ENCODE data around the gene TAOK3.
"Not testable (repeated sequence)": the region's sequence is repeated elsewhere in the genome, so short reads cannot be mapped to it uniquely, and the experiment has no call there.

TAOK3 gene

DNA sequence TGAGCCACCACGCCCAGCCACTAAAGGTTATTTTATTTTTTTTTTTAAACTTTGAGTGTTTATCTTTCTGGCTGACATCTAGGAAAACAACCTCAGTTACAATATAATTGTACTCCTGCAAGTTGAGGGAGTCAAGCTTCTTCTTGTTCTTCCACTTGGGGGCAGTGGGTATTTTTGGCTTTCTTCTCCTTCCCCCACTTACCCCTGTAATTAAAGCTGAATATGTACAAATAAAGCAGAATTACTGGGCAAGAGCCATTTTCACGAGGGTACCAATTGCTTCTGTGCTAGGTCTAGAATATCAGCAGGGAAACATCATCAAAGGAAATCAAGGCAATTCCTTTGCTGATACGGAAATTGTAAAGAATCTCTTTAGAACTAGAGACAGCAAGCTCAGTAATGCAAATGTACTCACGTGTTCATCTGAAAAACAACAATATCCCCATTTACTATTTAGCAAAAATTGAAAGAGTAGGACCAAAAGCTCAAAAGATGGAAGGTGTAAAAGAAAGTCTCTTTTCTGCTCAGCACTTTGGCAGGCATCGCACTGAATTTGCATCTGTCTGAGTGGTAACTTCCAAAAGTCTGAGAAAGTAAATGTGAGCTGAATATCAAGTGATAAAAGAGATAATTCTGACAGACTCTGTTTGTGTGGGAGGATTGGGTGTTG, 72.8 kb downstream of the TAOK3 start:
- DNase-seq (ENCODE audit: low spot score): no peak

- no peak for DNase-seq (ENCODE audit: low spot score)
These were observed 75.4 kb downstream of the TAOK3 start for GRCh38 chr12:118297284-118297683.

GRCh38 chr12:118292836-118293235, 79.9 kb downstream of the TAOK3 start:
- DNase-seq (ENCODE audit: low spot score): no peak

GRCh38 chr12:118290130-118290529, 82.6 kb downstream of the TAOK3 start:
- DNase-seq (ENCODE audit: low spot score): peak; percentile 17

DNA sequence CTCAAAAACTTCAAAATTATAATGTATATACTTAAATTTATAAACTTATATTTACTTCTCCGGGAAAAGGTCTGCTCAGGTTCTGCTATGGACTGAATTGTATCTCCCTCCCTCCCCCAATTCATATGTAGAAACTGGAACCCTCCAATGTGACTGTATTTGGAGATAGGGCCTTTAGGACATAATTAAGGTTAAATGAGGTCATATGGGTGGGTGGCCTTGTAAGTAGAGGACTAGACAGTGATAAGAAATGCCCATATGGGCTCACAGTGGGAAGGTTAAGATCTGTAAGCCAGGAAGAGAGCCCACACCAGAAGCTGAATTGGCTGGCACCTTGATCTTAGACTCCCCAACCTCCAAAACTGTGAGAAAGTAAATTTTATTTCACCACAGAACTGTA, 84.5 kb downstream of the TAOK3 start:
- DNase-seq (ENCODE audit: low spot score): no peak

DNA sequence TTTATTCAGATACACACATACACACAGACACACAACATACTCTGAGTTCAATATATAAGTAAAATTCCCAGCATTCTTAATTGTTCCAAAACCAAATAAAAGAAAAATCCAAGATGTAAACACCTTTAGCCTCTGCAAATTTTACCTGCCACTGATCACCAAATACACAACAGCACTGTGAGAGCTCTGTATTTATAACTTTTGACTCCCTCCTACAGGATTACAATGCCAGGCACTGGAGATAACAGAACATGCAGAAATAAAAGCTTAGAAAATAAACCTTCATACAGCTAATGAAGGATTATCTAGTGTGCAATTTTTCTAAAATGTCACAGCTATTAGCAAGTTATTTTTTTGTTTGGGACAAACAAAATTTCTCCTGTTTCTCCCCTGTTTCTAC, 85.0 kb downstream of the TAOK3 start:
- DNase-seq (ENCODE audit: low spot score): no peak

- no peak for DNase-seq (ENCODE audit: low spot score)
These were observed 89.9 kb downstream of the TAOK3 start for GRCh38 chr12:118282767-118283166.

- not testable (repeated sequence) for DNase-seq (ENCODE audit: low spot score)
These were observed 94.4 kb downstream of the TAOK3 start for GRCh38 chr12:118278288-118278687.

DNA sequence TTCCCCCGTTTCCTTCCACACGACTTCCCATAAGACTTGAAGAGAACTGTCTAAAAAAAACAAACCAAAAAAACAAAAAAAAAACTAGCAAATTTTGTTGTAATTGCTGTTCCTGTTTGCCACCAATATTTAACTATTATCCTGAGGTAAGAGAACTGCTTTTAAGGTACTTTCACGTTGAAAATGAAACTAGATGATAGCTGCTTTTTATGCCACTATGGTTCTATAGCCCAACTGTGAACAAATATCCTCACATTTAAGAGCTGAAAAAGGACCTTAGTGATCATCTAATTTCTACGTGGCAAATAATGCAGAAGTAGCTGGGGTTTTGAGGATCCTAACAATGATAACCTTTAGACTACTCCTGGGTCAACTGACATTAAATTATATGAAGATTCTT, 98.6 kb downstream of the TAOK3 start:
- DNase-seq (ENCODE audit: low spot score): no peak

- DNase-seq (ENCODE audit: low spot score): no peak
These were observed 100.8 kb downstream of the TAOK3 start for GRCh38 chr12:118271770-118272417.

GRCh38 chr12:118271183-118271582, 101.5 kb downstream of the TAOK3 start:
- no peak for DNase-seq (ENCODE audit: low spot score)

DNA sequence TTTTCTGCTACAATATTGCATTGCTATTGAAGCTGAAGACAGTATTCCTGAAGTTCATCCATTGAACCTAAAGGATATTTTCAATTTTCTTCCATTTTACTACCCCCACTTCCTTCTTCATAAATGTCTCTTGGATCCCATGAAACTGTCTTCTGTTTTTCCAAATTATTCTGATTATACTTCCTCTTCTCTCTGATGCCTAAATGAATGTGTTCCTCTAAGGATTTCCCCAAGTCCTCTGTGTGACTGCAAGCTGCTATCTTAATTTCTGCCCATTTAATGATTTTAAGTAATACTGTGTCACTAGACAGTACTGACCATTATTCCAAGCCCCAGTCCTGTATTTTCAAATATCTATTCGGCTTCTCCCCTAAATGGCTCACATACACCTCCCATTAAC, 102.9 kb downstream of the TAOK3 start:
- no peak for DNase-seq (ENCODE audit: low spot score)

DNA sequence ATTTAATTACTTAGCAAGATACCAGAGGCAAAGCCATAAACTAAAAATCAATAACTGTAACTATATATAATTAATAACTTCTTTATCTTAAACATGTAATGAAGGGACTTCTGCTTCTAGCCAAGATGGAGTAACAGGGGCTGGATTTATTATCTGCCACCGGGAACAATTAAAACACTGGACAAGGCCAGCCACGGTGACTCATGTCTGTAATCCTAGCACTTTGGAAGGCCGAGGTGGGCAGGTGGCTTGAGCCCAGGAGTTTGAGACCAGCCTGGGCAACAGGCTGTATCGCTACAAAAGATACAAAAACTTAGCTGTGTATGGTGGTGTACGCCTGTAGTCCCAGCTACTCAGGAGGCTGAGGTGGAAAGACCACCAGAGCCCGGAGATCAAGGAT, 113.6 kb downstream of the TAOK3 start:
- no peak for DNase-seq (ENCODE audit: low spot score)

- DNase-seq (ENCODE audit: low spot score): no peak
These were observed 116.4 kb downstream of the TAOK3 start for GRCh38 chr12:118256352-118256751.

DNA sequence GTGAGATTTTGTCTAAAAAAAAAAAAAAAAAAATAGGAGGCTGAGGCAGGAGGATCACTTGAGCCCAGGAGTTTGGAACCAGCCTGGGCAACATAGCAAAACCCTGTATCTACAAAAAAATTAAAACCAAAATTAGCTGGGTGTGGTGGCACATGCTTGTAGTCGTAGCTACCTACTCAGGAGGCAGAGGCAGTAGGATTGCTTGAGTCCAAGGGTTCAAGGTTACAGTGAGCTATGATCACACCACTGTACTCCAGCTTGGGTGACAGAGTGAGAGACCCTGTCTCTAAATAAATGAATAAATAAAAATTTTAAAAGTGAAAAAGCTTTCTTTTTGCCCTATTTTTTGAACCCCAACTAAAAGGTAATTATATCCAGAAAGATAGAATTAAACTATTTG, 123.2 kb downstream of the TAOK3 start:
- DNase-seq (ENCODE audit: low spot score): no peak

GRCh38 chr12:118245886-118246285, 126.8 kb downstream of the TAOK3 start:
- DNase-seq (ENCODE audit: low spot score): not testable (repeated sequence)

- DNase-seq (ENCODE audit: low spot score): no peak
These were observed 133.8 kb downstream of the TAOK3 start for GRCh38 chr12:118238888-118239287.

DNA sequence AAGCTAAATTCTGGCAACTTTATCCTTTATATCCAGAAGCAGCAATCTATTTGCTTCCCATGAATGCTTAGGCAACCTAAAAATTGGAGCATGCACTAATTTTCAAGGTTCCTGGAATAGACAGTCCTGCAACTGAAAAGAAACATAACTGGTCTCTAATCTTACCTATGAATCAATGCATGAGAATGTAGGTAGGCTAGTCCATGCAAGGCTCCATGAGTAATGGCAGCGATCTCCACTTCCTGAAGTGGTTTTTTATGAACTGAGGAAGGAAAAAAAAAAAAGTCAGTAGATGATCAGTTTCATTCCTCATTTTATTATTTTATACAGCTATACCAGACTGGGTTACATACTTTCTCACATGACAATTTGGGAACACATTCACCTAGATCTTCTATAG, 134.8 kb downstream of the TAOK3 start:
- no peak for DNase-seq (ENCODE audit: low spot score)

DNA sequence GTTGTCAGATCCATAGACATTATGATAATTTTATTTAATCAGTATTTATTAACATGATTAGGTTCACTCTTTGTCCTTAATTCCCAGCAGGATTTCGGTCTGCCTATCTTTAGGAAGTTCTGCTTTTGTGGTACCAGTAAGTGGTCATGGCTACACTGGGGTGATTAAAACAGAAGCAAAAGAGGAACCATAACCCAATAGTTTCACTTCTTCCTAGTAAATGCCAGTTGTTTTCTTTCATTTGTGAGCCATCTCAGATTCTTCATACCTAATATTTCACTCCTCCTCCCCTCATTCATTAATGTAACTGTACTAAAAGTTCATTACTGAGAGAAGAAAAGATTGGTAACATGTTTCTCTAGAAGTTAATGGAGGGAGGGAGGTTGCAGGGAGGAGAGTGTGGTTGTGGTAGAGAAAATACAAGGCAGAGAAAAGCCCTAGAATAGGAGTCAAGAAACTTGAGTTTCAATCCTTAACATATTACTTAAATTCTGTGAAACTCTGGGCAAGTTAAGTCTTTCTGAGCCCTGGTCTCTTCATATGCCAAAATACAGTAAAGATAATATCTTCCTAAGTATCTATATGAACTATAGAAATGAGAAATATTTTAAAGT, 135.5 kb downstream of the TAOK3 start:
- DNase-seq (ENCODE audit: low spot score): no peak

DNA sequence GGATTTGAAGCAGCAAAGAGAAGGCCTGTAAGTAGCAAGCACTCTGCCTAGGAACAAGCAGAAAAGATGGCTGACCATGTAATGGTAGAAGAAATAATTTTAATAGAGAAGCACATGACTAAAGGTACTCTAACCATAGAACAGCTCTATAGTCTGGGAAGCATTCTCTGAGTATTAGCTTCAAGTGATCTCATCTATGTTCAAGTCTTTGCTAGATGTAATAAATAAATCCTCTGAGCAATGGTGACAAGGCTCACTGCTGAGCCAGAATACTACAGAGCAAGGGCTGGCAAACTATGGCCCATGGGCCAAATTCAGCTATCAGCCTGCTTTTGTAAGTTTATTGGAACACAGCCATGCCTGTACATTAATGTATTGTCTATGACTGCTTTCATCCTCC, 152.0 kb downstream of the TAOK3 start:
- no peak for DNase-seq (ENCODE audit: low spot score)

DNA sequence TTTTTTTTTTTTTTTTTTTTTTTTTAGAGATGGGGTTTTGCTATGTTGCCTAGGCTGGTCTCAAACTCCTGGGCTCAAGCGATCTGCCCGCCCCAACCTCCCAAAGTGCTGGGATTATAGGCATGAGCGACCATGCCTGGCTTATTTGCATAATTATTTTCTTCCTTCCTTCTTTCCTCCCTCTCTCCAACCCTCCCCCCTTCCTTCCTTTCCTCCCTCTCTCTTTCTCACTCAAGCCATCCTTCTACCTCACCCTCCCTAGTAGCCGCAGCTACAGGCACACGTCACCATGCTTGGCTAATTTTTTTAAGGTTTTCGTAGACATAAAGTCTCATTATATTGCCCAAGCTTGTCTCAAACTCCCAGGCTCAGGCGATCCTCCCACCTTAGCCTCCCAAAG, 152.9 kb downstream of the TAOK3 start:
- DNase-seq (ENCODE audit: low spot score): no peak

DNA sequence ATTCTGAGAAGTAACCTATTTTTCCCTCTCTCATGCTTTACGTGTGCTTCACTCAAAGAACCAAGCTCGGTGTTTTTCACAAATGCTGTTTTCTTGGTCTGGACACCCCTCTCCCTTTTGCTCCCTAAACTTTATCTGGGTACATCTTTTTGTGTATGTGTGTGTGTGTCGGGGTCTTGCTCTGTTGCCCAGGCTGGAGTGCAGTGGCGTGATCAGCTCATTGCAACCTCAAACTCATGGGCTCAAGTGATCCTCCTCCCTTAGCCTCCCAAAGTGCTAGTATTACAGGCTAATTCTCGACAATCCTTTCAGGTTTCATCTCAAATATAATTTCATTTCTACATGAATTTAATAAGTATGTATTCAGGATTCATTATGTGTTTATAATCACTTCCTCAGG, 153.6 kb downstream of the TAOK3 start:
- no peak for DNase-seq (ENCODE audit: low spot score)

DNA sequence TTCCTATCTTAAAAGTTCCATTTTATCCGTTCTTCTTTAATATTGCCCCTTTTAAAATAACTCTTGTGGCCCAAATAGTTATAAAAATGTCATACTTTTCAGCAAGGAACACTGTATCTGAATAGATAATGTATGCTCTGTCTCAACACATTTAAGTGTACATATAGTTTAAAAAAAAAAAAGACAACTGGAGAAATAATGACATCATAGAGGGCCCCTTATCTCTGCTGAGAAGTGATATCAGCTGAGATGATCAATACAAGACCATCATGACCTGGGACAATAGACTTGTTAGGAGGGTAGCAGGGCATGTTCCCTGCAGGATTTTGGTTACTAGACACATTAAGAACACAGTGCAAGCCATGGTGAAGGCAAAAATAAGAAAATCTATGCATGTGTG, 159.3 kb downstream of the TAOK3 start:
- no peak for DNase-seq (ENCODE audit: low spot score)

DNA sequence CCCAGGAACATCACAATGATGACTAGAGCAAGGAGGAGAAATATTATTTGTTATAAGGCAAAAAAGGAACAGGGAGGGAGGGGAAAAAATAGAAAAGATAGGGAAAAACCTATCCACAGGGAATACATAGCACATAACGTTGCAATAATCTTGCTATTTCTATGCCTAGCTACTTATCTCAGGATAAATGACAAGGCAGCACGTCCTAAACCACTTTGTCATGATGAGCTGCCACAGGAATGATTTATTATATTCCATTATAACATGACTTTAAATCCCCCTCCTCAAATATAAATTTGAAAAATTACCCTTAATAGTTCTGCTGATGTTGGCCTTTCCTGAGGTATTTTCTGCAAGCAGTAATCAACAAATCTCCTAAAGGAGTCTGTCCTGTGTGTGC, 160.1 kb downstream of the TAOK3 start:
- DNase-seq (ENCODE audit: low spot score): no peak

All from D341Med (cell line).